ENCODE measurements around the gene AARS2.
"Not testable (repeated sequence)": the region's sequence is repeated elsewhere in the genome, so short reads cannot be mapped to it uniquely, and the experiment has no call there.

Gene AARS2

GRCh38 chr6:44328203-44328602, 15.1 kb upstream of the AARS2 start:
- not testable (repeated sequence) for DNase-seq

- DNase-seq = no peak
Observed at GRCh38 chr6:44327760-44328159, 14.6 kb upstream of the AARS2 start.

- no peak for DNase-seq
Observed at GRCh38 chr6:44327096-44327495, 13.9 kb upstream of the AARS2 start.

- DNase-seq = no peak
Observed at GRCh38 chr6:44321210-44321609, 8.1 kb upstream of the AARS2 start.

GRCh38 chr6:44317136-44317631, 4.0 kb upstream of the AARS2 start:
- not testable (repeated sequence) for DNase-seq

- DNase-seq = no peak
Observed at GRCh38 chr6:44316481-44316880, 3.3 kb upstream of the AARS2 start.

- no peak for DNase-seq
Observed at GRCh38 chr6:44315951-44316350, 2.8 kb upstream of the AARS2 start.

- DNase-seq = no peak
Observed at GRCh38 chr6:44315516-44315915, 2.4 kb upstream of the AARS2 start.

GRCh38 chr6:44314657-44315056, 1.5 kb upstream of the AARS2 start:
- DNase-seq = not testable (repeated sequence)

- no peak for DNase-seq
Observed at GRCh38 chr6:44311767-44312166, 1.4 kb downstream of the AARS2 start.

GRCh38 chr6:44311304-44311703, 1.8 kb downstream of the AARS2 start:
- no peak for DNase-seq

- no peak for DNase-seq
Observed at GRCh38 chr6:44310241-44310640, 2.9 kb downstream of the AARS2 start.

GRCh38 chr6:44309631-44310030, 3.5 kb downstream of the AARS2 start:
- no peak for DNase-seq

GRCh38 chr6:44309092-44309491, 4.1 kb downstream of the AARS2 start:
- no peak for DNase-seq

- DNase-seq = no peak
Observed at GRCh38 chr6:44307217-44307616, 5.9 kb downstream of the AARS2 start.

- no peak for DNase-seq
Observed at GRCh38 chr6:44306710-44307109, 6.4 kb downstream of the AARS2 start.

- no peak for DNase-seq
Observed at GRCh38 chr6:44305200-44305725, 7.9 kb downstream of the AARS2 start.

GRCh38 chr6:44304282-44305199, 8.6 kb downstream of the AARS2 start:
- DNase-seq = peak; percentile 15 to 16

- no peak for DNase-seq
Observed at GRCh38 chr6:44303842-44304241, 9.3 kb downstream of the AARS2 start.

- DNase-seq = no peak
Observed at GRCh38 chr6:44302856-44303255, 10.3 kb downstream of the AARS2 start.

- DNase-seq = no peak
Observed at GRCh38 chr6:44301782-44302564, 11.2 kb downstream of the AARS2 start.

GRCh38 chr6:44301106-44301505, 12.0 kb downstream of the AARS2 start:
- no peak for DNase-seq

- DNase-seq = no peak
Observed at GRCh38 chr6:44300292-44300823, 12.8 kb downstream of the AARS2 start.

Measured in SHP77 (cell line).